NCI-H2196 (cell line): ENCODE data around the gene TMPRSS7.

Experiments used
- DNase-seq: peaks from one replicate; lab custom pipeline; 2025; ENCODE audit not compliant: unreplicated experiment; lab: John Stamatoyannopoulos, UW

Gene TMPRSS7

DNA sequence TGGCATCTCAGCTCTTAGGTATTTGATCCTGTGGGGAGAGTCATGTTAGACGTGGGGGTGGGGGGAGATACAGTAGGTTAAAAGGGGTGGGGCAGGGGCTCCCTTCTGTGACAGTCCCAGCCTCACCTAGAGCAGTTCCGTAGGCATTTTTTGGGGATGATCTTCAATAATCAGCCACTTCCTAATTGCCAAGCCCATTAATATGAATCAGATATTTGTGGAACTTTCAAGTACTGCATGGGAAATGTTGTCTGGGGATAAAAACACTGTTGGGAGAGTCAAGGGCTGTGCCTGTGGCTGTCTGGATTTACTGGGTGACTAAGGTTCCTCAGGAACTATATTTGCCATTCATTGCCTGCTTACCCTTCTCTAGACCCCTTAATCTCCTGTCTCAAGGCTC is 61.2 kb downstream of the TMPRSS7 start:
- DNase-seq = no peak

DNA sequence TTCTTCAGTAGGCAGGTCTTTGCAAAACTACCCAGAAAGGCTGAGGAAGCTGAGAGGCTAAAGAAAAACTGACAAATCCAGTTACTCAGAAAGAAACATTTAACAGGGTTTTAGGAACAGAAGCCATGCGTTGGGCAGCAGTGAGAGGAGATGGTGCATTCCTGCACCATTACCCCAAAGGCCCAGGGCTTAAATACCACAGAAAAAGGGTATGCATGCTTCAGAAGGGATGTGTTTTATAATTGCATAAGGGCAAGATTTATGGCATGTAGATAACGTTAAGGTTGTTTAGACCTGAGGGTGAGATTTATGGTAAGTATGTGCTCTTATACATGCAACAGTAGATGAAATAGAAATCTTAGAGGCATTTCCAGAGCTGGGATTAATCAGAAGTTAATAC is 61.6 kb downstream of the TMPRSS7 start:
- DNase-seq = no peak

DNA sequence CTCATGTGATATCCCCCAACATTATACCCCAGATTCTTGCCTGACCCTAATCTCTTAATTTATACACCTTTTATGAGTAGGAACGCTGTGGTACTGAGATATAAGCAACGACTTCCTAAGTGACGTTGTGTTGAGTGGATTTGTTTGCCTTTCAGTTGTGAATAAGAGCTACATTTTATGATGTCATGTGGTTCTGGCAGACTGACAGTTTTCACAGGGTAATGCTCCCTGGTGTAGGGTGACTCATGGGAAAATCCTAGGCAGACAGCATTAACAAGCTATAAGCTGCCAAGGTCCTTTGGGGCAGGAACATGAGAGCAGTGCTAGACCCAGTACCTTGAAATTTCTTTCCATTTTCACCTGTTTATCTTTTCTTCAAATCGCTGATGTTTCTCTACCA is 62.8 kb downstream of the TMPRSS7 start:
- peak; percentile 94 for DNase-seq

DNA sequence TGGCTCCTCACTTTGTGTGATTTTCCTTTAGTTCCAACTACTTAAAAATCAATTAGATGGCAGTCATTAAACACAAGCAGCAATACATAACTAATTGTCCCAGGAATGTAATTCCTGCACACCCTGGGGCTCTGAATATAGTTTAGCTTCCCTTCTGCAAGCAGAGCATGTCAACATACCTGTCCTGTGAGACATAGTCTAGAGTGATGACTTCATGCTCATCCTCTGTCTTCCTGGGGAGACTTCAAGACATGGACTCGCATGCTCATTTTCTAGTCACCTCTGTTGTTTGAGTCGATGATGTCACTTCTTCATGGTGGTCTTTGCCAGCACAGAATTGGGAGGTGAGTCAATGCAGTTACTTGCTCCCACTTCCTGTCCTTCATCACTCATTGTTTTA is 67.4 kb downstream of the TMPRSS7 start:
- no peak for DNase-seq

DNA sequence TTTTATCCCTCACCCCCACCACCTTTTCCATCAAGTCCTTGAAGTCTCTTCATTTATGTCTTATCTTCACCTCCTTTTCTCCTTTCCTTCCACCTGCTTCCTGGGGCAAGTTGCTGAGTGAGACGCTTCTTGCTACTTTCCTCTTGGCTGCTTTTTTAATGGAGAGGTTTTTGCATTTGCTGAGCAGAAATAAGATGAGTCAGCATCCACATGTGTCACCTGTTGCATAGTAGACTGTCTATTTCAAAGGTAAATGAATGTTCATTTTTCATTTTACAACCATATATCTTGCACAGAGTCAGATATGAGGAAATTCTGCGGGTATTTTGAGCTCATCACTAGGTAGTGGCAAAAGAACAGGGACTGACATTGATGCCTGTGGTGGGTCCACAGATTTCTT is 70.2 kb downstream of the TMPRSS7 start:
- DNase-seq = no peak

DNA sequence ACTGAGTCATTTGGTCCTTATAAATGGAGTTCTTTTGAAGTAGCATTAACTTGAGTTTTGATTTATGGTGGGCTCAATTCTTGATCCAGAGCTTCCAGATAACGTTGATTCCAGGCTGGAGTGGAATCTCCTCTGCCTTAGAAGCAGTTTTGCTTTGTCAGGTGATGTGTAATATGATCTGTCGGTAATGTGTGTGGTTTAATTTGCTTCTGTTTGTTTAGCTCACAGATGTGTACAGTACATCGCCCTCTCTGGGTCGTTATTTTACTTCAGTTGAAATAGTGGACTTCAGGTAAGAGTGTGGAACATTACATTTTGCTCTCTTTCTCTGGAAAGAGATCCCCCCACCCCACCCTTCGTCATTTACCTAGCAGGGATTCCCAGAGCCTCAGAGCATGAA is 74.8 kb downstream of the TMPRSS7 start:
- peak; percentile 52 for DNase-seq

DNA sequence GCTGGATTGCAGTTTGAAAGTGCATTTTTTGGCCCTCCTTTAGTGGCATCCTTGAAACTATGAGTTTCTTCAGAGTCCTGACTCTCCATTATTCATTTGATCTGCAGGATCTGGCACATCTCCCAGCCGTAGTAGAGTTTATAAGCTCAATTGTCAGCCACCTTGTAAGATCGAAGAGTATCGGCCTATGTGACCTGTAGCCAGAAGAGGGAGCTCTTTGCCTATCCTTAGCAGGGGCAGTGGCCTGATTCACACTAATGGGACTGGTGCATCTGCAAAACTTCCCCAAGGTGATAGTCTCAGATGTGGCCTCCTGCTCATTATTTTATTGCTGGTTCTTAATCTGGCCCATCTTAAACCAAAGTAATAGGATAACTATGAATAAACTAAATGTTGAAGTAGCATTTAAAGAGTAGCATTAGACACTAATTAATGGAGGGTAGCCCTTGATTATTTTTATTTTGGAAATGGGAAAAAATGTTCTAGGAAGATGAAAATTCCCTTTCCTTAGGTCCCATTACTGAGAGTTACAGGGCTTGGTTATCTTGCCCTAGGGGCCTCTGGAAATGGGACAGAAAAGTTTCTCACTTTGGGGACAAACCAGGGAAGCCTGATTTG is 77.4 kb downstream of the TMPRSS7 start:
- peak; percentile 86 for DNase-seq

DNA sequence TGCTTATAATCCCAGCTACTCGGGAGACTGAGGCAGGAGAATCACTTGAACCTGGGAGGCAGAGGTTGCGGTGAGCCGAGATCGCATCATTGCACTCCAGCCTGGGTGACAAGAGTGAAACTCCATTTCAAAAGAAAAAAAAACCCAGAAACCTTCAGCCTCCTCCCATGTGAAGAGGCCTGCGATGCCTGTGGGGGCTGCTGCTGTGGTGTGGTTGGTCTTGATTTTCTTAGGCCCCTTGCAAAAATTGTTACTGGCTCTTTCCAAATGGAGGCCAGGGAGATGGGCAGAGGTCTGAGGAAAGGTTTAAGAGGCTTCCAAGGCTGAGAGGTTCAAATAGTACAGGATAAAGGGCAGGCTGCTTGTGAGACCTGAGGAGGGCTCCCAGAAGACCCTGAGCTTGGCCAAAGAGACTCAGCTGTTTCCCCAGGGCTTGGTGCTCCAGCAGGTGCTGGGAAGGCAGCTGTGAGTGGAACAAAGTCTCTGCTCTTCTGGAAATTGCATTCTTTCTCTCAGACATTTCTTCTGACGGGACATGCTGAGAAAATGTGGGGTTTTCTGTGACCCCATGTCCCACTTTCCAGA is 80.1 kb downstream of the TMPRSS7 start:
- DNase-seq = no peak

DNA sequence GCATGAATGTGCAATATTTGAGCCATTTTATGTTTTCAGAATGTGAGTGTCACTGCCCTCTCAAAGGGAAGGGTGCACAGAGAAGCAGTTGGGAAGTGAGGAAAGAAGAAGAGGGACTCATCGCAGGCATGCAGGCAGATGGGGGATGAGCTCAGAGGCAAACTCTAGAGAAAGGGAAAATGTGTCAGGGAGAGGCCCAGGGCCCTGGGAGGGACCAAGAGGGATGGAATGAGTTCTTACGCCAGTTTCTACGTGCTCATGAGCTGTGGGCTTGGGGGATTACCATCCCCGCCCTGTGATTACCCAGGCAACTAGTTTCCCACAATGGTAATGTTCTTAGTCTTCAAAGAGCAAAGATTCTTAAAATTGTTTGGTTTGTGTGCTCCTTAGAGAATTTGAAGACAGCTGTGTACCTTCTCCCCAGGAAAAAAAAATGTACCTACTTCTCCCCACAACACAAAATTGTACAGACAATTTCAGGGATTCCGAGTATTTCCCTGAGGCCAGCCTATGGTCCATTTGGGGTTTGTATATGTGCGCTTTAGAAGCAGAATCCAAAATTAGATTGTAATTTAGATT is 80.7 kb downstream of the TMPRSS7 start:
- no peak for DNase-seq

DNA sequence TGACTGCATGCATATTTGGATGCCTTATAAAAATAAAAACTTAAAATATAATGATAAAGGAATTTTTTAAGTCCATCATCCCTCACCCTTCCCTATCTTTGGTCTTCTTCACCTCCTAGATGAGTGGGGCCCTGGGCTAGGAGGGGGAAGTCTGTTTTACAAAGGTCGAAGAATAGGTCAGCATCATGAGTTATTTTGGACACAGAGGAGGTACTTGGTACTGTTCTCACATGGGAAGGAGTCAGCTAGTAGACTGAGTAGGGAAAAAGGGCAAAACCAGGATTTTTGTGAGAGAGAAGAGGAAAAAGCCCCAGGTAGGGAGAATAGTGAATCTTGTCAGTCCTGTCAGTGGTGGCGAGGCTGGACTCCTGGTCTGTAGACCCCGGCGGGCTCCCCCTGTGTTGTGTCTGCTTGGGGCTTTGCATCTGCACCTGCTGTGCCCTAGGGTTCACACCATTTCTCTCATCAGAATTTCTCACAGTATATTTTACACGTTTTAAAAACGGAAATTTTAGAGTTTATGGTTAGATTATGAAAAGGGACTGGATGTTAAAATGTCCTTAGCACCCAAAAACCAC is 81.4 kb downstream of the TMPRSS7 start:
- no peak for DNase-seq

DNA sequence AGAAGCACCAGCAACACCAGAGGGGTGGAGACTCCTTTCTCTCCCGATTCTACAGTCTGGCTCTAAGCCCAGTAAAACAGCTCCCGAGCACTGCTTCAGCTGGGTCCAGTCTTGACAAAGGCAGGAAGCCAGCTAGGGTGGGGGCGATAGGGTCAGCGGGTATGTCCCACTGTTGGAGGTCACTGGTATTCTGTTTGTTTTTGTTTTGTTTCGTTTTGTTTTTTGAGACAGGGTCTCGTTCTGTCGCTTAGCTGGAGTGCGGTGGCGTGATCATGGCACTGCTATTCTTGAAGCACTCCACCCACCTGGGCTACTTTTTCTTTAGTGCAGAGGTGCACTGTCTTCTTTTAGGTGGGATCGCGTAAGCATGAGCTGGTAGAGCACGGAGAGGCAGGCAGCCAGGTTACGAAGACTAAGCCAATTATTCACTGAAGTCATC is 82.2 kb downstream of the TMPRSS7 start:
- DNase-seq = no peak

DNA sequence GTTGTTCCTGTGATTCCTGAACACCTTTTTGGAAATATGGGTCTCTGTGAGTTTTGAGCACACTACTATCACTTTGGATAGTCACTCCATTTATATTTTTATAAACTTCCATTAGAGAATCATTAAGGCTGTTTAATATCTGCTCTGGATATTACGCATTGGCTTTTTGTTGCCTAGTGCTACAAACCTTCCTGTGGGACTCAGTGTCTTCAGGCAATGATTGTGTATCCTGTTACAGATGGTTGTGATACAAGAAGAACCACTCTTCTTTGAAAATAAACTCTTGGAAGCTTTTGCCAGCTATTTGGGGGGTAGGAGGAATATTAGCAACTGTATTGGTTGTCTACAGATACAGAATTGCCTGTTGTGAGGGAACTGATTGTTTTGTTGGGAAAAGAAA is 82.9 kb downstream of the TMPRSS7 start:
- no peak for DNase-seq

DNA sequence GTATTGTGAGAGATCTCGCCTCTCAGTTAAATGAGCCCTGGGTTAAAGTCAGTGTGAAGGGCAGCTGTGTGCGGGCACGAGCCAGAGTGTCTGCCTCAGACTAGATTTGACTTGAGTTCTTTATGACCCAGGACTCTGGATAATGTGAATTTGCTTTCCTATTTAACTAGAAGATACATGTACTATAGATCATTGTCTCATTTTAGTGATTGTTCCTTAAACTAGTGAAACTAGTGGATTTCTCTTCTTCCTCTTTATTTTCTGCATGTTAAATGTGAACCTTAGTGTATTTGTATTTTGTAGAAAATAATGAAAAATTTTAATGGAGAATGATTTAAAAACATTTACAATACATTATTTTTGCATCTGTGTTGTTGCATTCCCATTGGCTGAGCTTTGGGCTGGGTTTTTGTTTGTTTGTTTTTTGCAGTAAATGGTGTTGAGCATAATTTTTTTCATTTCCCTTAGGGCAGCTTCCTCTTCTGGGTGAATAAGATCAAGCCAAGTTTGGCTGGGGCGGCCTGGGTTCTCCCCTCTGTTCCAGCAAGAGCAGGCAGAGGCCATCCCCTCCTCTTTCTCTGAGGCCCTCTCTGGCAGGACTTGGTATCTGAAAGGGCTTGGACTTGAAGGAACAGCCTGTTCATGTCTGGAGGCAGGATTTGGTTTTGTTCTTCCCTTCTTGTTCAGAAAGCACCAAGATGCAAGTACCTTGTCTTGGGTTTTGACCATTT is 83.5 kb downstream of the TMPRSS7 start:
- DNase-seq = no peak

DNA sequence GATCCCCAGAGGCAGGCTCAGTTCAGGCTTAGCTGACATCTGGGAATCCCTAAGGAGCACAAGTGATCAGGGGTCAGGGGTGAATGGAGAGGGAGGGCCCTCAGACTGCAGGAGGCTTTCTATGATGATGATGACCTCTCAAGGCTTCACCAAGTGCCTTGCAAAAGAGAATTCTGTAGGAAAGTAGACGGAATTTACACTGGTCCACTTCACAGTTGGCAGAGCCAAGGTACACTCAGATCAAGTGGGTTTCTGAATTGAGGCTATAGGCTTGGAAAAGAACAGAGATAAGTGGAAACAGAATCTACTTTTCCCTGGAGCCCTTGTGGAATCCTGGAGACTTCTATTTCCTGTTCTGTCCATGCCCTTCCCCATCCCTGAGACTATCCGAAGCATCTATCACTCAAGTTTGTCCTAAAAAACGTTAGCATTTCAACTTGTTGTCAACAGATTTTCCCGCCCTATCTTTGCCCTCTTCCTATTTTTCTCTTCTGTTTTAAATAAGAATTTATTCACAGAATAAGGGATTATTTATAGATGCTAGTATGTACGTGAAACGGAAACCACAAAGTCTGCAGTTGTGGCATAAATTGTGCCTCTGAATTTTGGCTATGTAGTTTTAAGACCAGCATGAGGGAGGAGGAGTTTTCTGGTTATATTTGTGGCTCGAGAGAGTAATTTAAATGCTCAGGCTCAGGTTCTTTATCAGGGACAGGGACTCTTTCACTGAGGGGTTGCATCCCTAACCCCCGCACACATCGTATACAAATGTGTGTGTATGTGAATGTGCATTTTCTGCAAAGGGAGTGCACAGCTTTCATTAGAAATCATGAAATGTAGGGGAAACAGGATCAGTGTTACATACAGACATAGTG is 85.7 kb downstream of the TMPRSS7 start:
- no peak for DNase-seq

DNA sequence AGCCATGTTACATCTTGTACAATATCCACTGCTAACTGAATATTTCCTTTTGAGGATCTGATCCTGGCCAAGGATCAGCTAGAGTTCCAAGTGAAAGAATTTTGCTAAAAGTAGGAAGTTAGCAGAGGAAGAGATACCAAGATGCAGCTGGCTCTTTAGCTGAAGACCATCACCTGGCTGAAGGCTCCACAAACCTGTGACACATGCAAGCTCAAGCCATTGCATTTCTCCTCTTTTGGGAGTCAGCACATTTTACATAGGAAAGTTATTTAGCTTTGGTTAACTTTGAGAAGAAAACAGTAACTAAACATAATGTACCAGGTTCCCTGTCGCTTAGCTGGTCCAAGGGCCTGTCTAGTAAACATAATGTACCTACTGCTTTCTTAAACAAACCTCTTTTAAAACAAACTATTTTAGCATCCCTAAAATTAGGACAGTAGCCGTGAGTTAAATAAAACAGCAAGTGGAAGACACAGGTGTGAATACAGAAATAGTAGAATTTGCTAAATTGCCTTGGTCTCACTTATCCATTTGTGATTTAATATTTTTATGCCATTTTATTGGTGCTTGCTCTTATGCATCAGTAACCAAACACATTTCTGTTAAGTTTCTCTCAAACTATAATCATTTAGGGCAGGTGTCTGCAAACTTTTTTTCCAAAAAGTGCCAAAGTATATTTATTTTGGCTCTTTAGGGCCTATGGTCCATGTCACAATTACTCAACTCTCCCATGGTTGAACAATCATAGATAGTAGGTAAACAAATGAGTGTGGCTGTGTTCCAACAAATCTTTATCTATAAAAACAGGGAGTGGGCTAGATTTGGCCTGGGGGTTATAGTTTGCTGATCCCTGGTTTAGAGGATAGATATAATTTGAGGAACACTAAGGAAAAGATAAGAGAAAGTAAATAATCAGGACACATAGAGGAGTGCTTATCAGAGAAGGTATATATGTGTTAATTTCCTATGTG is 87.3 kb downstream of the TMPRSS7 start:
- DNase-seq = no peak

DNA sequence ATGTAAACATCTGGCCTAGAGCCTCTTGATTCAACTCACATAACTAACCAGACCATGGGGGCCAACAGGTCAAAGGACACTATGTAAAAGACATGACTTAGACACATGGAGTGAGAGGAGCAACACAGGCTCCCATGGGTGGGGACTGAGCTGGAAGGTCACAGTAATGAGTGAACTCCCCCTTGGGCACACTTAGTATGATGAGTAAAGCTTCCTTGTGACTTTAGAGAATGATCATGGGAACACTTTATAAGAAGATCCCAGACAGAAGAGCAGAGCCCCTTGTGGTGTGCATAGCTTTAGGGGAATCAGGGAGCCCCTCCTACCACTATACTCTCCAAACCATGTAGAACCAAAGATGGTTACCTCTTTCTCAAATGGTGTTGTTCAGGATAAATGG is 88.3 kb downstream of the TMPRSS7 start:
- DNase-seq = no peak

DNA sequence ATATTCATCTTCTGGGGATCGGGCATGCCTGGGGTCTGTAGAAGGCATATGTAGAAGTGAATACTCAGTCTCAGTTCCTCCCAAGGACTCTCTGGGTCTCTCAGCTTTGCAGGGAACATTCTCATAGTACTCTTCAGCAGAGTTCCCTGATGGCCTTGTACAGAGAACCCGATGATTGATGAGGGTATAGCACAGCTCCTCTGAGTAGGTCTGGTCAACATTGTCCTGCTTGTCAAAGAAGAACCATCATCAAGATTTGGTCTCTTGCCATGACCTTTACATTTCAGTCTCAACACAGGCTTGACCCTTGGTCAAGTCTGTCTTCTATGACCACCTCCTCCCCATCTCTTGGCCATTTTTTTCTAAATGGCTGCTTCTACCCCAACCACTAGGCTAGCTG is 89.0 kb downstream of the TMPRSS7 start:
- no peak for DNase-seq

DNA sequence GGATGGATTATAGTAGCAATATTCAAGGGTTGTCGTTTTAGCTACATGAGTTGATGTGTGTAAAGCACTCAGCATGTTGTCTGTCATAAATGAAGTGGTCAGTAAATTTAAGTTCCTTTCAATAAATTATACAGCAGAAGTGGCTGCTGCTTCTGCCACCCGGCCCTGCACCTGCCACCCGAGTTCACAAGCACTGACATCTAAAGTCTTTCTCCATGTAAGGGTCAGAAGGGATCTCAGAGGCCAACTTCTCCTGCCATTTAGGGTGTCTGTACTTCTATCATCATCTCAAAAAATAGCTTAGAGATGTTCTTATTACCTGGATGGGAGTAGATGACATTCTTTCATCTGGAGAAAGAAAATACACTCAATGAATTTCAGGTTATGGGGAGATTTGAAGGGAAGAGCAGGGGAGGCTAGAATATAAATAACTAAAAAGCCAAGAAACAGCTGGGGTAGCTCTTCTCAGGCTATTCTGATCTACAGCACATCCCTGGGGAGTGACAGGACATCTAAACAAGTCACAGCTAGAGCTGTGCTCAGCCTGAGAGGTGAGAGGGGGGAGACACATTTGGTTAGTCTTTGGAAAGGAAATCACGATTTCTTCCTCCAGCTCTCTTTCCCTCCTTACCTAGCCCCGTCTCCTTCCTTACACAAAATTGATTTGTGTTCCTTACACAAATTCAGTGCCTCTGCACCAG is 90.5 kb downstream of the TMPRSS7 start:
- DNase-seq = no peak

DNA sequence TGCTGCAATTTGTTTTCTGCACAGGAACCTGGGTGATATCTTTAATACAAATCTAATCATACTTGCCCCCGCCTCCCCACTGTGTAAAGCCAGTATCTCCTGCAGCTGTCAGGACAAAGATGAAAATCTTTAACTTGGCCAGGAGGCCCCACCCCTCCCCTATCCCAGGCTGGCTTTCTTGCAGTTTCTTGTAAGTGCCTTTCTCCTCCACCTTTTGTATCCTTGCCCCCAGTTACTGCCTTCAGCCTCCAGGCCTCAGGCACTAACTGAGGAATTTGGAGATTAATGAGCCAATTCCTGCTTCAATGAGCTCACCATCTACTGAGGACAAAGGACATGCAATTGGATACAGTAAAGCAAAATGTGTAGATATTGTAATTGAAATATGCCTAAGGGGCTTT is 92.0 kb downstream of the TMPRSS7 start:
- no peak for DNase-seq
